ENCODE data around the gene CPLANE2.

CPLANE2 gene

GRCh38 chr1:16275591-16275990 is 38.6 kb upstream of the CPLANE2 start:
- Histone ChIP-seq H3K4me3 (replicated peaks; ENCODE audit: low read depth, low read length) (no peak overlapping the region), H3K27me3 (replicated peaks; ENCODE audit: control insufficient read depth, insufficient read depth, low read length) (no peaks in the 10 kb centered on the region), H3K36me3 (ENCODE audit: control insufficient read depth, insufficient read depth, low read length) (no peaks in the 10 kb centered on the region; the same call in 1 of the 2 replicates)
- TF ChIP-seq CTCF (IDR thresholded peaks at IDR 0.05; ENCODE audit: insufficient read depth, low read length, poor library complexity, severe bottlenecking), result no peak
- DNase-seq (ENCODE audit: extremely low read depth, insufficient read length), result no peak

- H3K36me3 ChIP-seq (ENCODE audit: control insufficient read depth, insufficient read depth, low read length), result no peaks in the 10 kb centered on the region; the same call in 1 of the 2 replicates
- no peak for DNase-seq (ENCODE audit: extremely low read depth, insufficient read length)
- no peak for TF ChIP-seq CTCF (IDR thresholded peaks at IDR 0.05; ENCODE audit: insufficient read depth, low read length, poor library complexity, severe bottlenecking)
Measured at GRCh38 chr1:16267690-16268180, 30.8 kb upstream of the CPLANE2 start.

GRCh38 chr1:16266411-16267118 is 29.6 kb upstream of the CPLANE2 start:
- Histone ChIP-seq H3K27me3 (replicated peaks; ENCODE audit: control insufficient read depth, insufficient read depth, low read length) (no peaks in the 10 kb centered on the region), H3K4me3 (replicated peaks; ENCODE audit: low read depth, low read length) (no peak overlapping the region), H3K36me3 (ENCODE audit: control insufficient read depth, insufficient read depth, low read length) (no peaks in the 10 kb centered on the region; the same call in 1 of the 2 replicates)
- no peak for TF ChIP-seq CTCF (IDR thresholded peaks at IDR 0.05; ENCODE audit: insufficient read depth, low read length, poor library complexity, severe bottlenecking)
- DNase-seq (ENCODE audit: extremely low read depth, insufficient read length), result no peak

More at GRCh38 chr1:16267690-16268180, 30.8 kb upstream of the CPLANE2 start:
- no peaks in the 10 kb centered on the region for H3K27me3 ChIP-seq (replicated peaks; ENCODE audit: control insufficient read depth, insufficient read depth, low read length)
- H3K4me3 ChIP-seq (replicated peaks; ENCODE audit: low read depth, low read length), result no peak overlapping the region

- no peak for TF ChIP-seq CTCF (IDR thresholded peaks at IDR 0.05; ENCODE audit: insufficient read depth, low read length, poor library complexity, severe bottlenecking)
- Histone ChIP-seq H3K4me3 (replicated peaks; ENCODE audit: low read depth, low read length) (no peak overlapping the region), H3K27me3 (replicated peaks; ENCODE audit: control insufficient read depth, insufficient read depth, low read length) (no peaks in the 10 kb centered on the region), H3K36me3 (ENCODE audit: control insufficient read depth, insufficient read depth, low read length) (no peaks in the 10 kb centered on the region)
- no peak for DNase-seq (ENCODE audit: extremely low read depth, insufficient read length)
Measured at GRCh38 chr1:16262067-16262466, 25.1 kb upstream of the CPLANE2 start.

- no peaks in the 10 kb centered on the region for H3K27me3 ChIP-seq (replicated peaks; ENCODE audit: control insufficient read depth, insufficient read depth, low read length)
- 0 out of 2 replicates have a peak, but pooled peaks cover 1% of the 10 kb centered on the region for H3K36me3 ChIP-seq (ENCODE audit: control insufficient read depth, insufficient read depth, low read length)
- DNase-seq (ENCODE audit: extremely low read depth, insufficient read length), result no peak
- TF ChIP-seq CTCF (IDR thresholded peaks at IDR 0.05; ENCODE audit: insufficient read depth, low read length, poor library complexity, severe bottlenecking), result no peak
- no peak overlapping the region for H3K4me3 ChIP-seq (replicated peaks; ENCODE audit: low read depth, low read length)
Measured at GRCh38 chr1:16260814-16261213, 23.8 kb upstream of the CPLANE2 start.
